ENCODE results near the gene DCXR.

Gene DCXR

GRCh38 chr17:82022310-82022980 is 15.1 kb downstream of the DCXR start, which contains the start of gene CENPX:
CENPX (minus strand) TSS chr17:82022878; CDS start chr17:82022861, 17 bp downstream.
- no peak for DNase-seq (ENCODE audit: low read depth)

DNA sequence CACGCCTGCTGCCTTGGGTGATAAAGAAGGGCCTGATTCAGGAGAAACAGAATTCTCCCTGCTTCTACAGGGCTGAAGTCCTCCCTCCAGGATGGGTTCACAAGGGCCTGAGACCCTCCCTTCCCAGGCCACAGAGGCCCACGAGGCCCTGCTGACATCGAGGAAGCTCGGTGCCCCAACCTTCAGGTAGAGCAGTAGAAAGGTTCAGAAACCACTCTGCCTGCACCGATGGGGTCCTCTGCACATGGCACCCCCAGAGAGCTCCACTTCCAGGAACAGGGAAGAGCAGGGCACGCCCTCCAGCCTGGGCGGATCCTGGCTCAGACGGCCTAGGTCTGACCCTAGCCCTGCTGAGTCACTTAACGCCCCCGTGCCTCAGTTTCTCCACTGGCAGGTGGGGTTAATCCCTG is 15.6 kb downstream of the DCXR start:
- DNase-seq (ENCODE audit: low read depth): no peak

GRCh38 chr17:82021107-82021899 is 16.2 kb downstream of the DCXR start:
- peak; percentile 37 for DNase-seq (ENCODE audit: low read depth)

- no peak for DNase-seq (ENCODE audit: low read depth)
These were observed 16.9 kb downstream of the DCXR start for GRCh38 chr17:82020572-82021106.

GRCh38 chr17:82019690-82020571 is 17.6 kb downstream of the DCXR start:
- DNase-seq (ENCODE audit: low read depth): peak; percentile 43

- no peak for DNase-seq (ENCODE audit: low read depth)
These were observed 18.4 kb downstream of the DCXR start for GRCh38 chr17:82018989-82019689.

DNA sequence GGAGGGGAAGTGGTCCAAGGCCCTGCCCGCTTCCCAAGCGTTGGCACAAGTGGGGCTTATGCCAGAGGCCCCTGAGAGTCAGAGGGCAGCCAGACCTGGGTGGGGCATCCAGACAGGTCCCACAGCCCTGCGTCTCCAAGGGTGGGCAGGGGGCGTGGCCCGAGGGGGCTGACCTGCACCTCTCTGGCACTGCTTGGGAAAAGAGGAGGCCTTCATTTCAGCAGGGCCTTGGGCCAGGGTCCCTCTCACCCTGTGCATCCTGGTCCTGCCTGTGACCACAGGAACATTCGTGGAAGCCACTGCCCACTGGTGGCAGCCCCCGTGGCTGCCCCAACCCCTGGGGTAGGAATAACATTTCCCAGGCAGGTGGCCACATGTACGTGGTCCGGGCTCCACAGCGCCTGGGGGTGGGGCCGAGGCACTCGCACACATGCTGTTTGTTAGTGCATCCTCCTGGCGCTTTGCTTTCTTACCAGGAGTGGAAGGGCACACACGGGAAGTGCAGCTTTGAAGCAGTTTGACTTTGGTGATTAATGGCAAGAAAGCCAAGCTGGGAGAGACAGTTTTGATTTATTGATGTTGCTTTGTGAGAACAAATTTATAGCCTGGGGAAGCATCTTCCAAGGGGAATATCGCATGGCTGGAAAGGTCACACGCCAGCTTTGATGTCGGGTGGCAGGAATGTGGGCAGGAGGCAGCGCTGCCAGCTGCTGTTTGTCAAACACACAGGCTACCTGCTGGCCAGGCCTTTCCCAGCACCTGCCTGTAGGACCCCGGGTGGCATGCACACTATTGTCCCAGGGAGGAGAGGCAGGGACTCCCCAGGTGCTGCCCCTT is 19.1 kb downstream of the DCXR start:
- no peak for DNase-seq (ENCODE audit: low read depth)

DNA sequence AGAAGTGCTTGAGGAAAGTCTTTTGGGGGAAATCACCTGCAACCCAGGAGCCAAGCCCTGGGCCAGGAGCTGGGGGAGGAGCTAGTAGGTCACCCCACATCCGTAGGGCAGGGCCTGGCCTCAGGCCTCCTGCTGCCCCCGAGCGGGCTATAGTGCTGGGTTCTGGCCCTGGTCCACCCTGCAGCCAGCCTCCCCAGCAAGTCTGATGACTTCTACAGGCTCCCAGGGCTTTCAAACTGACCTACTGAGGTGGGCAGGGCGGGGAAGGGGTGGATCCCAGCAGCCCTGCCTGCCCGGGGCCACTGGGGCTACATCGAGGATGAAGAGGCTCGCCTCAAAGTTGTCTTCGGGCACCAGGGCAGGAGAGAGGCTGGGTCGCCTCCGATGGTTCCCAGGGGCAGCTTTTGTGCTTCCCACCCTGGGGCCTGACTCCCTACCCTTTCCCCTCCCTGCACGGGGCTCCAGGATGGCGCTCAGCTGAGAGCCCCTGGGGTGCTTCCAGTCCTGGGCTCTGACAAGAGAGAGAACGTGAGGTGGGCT is 19.8 kb downstream of the DCXR start:
- DNase-seq (ENCODE audit: low read depth): no peak

DNA sequence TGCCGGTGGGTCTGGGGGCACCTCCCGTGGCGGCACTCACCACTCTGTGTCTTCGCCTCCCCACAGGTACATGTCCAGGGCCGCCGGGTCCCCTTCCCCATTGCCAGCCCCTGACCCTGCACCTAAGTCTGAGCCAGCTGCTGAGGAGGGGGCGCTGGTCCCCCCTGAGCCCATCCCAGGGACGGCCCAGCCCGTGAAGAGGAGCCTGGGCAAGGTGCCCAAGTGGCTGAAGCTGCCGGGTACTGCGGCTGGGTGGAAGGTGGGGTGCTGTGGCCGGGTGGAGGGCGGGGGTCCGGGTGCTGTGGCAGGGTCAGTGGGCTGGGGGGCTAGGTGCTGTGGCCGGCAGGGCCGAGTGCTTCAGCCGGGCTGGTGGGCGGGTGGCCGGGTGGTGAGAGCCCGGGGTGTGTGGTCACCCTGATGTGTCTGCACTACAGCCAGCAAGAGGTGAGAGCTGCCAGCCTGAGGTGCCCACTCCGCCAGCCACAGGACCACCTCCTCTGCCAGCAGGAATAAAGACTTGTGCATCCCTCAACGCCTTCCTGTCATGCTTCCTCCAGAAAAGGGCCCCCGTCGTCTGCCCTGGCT is 20.5 kb downstream of the DCXR start:
- no peak for DNase-seq (ENCODE audit: low read depth)

DNA sequence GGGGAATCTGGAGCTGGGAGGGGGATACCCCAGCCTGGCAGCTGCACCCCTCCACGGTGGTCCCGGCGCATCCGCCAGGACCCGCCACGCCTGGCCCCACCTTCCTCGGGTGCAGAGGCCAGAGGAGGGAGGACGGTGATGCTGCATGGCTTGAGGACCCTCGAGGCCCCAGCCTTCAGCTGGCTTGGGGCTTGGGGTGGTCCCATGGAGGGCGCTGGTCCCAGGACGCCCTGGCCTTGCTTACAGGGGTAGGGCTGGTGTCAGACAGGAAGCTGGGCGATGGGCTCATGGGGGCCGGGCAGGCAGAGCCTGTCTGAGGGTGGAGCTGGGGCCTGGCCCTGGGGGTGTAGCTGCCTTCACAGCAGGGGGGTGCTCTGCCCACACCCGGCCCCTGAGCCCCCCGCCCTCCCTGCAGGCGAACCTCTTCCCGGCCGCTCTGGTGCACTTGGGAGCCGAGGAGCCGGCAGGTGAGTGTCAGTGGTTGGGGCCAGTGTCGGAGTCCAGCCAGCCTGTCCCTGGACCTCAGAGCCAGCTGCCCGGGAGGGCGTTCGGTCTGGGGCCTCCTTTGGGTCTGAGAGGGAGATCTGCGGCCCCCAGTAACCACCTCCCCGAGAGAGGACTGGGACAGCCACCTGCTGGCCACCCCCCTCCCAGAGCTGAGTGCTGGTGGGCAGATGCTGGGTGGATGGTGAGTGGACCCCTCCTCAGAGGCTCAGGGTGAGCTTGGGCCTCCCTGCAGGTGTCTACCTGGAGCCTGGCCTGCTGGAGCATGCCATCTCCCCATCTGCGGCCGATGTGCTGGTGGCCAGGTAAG is 21.2 kb downstream of the DCXR start:
- no peak for DNase-seq (ENCODE audit: low read depth)

- no peak for DNase-seq (ENCODE audit: low read depth)
These were observed 22.1 kb downstream of the DCXR start for GRCh38 chr17:82015311-82015971.

DNA sequence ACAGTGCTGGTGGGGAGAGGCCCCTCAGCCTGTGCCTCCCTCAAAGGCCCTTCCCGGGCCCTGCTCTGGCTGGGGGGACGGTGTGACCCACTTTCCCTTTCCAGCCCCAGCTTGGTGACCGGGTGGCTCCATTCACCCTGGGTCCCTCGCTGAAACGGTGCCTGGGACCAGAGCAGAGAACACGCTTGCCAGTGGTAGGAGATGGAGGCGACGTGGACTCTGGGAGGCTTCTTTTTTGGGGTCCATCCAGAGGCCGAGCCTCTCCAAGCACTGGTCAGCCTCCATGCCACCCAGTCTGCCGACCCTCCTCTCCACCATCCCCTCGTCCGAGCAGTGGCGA is 22.6 kb downstream of the DCXR start:
- DNase-seq (ENCODE audit: low read depth): no peak

DNA sequence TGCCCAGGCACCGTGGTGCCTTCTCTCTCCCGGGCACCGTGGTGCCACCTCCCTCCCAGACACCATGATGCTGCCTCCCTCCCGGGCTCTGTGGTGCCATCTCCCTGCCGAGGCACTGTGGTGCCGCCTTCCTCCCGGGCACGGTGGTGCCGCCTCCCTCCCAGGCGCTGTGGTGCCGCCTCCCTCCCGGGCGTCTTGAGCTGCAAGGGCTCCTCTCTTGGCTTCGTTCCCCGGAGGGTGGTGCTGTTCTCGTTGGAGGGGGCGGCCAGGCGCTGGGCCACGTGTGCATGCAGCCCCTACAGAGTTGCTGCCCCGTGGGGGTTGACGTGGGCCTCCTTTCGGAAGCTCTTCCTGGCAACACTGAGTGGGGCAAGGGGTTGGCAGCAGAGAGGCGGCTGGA is 23.1 kb downstream of the DCXR start:
- no peak for DNase-seq (ENCODE audit: low read depth)

- DNase-seq (ENCODE audit: low read depth): no peak
These were observed 23.6 kb downstream of the DCXR start for GRCh38 chr17:82013772-82014321.

- no peak for DNase-seq (ENCODE audit: low read depth)
These were observed 24.2 kb downstream of the DCXR start for GRCh38 chr17:82013341-82013740.

- no peak for DNase-seq (ENCODE audit: low read depth)
These were observed 24.7 kb downstream of the DCXR start for GRCh38 chr17:82012640-82013295.

DNA sequence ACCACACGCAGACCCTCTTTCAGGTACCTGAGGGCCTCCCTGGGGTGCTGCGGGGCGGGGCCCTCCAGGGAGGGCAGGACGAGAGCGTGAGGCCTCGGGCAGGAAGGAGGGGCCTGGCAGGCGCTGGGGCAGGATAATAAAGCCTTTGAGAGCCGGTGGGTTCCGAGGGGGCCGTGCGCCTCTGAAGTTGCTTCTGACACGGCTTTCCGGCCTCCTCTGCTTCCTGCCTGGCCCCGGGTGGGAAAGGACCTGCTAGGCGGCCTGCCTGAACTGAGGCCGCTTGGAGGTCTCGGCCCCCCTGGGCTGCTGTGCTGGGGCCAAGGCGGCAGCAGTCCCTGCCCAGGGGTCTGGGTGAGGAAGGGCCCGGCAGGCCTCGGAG is 25.2 kb downstream of the DCXR start:
- DNase-seq (ENCODE audit: low read depth): no peak

DNA sequence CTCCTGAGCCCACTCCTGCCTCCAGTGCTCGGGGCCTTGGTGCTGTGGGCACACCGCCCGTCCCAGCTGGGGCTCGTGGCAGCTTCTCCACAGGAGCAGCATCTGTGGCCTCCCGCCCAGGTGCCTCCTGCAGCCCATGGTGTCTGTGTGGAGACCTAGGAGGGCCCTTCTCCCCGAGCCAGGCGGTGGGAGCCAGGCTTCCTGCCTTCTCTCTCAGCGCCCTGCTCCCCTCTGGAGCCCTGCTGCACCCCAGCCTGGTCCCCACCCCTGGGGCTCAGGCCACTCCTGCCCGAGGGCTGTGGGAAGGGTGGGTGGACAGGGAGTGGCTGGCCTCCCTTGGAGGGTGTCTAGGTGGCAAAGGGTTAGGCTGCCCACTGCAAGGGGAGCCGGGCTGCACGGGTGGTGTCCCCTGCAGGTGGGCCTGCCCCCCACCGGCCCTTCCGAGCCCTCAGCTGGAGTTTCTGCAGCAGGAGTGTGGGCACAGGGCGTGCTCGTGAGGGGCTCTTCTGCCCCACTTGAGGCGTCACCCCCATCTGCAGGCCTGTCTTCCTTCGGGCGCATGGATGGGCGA is 25.8 kb downstream of the DCXR start:
- no peak for DNase-seq (ENCODE audit: low read depth)

Measured in stimulated activated CD4-positive, alpha-beta T cell treated with anti-CD3 and anti-CD28 coated beads, Interleukin-2, amount 100 ng/mL, for 4 hours (primary cell).